Activated CD4-positive, alpha-beta memory T cell treated with anti-CD3 and anti-CD28 coated beads for 36 hours (primary cell): ENCODE results near the gene HELB. TPM values are rescaled to one million over a fixed set of nuclear protein-coding genes. Genes with fewer than 3 reads are reported as not detected.

Source experiments
- CTCF ChIA-PET: fragments of 350-600 bp; sonication (Branson Sonifier 250); formaldehyde crosslinking; loops from one replicate; lab custom pipeline; 2021; ENCODE audit warnings: antibody characterized with exemption, inconsistent platforms; lab: Charles Lee
- POLR2A ChIA-PET: fragments of 350-600 bp; sonication (Branson Sonifier 250); formaldehyde crosslinking; loops from one replicate; lab custom pipeline; 2021; ENCODE audit warnings: antibody characterized with exemption; lab: Charles Lee
- DNase-seq: peaks from one replicate; pipeline ENCODE4 v3.0.0-alpha.2; 2020
- H3K27ac Mint-ChIP-seq: one replicate; pipeline ENCODE4 v1.8.0; 2021; ENCODE audit warnings: mixed read lengths
- H3K27me3 Mint-ChIP-seq: one replicate; pipeline ENCODE4 v1.8.0; 2021; ENCODE audit warnings: mixed read lengths
- H3K36me3 Mint-ChIP-seq: one replicate; pipeline ENCODE4 v1.8.0; 2021; ENCODE audit warnings: mixed read lengths
- H3K4me1 Mint-ChIP-seq: one replicate; pipeline ENCODE4 v1.8.0; 2021; ENCODE audit warnings: low read depth, mixed read lengths
- H3K4me3 Mint-ChIP-seq: one replicate; pipeline ENCODE4 v1.8.0; 2021; ENCODE audit warnings: mild to moderate bottlenecking, mixed read lengths
- H3K9me3 Mint-ChIP-seq: one replicate; pipeline ENCODE4 v1.8.0; 2021; ENCODE audit warnings: mixed read lengths
- intact Hi-C: fragments of 100-400 bp; cut with micrococcal nuclease; formaldehyde crosslinking; loops from one replicate; pipeline ENCODE4 v1.15.1; 2023
- total RNA-seq, 2 experiments: library from RNA; stranded (reverse); gene quantifications; one replicate each; pipeline ENCODE4 v1.2.3, GENCODE V29; 2021

Gene HELB
- total RNA-seq, 2 experiments from 2014 or later, result 20.8 to 21.8 TPM

DNA sequence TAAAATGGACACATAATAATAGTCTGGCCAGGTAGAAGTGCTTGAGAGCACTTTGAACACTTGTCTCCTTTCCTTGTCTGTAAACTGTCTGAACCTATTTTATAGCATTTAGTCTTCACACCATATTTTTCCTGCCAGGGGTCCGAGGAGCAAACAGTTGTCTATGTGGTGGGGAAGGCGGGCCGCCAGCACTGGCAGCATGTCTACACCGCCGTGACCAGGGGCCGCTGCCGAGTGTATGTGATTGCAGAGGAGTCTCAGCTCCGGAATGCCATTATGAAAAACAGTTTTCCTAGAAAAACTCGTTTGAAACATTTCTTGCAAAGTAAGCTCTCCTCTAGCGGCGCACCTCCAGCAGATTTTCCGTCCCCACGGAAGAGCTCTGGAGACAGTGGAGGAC is 28.7 kb downstream of the HELB start:
- ChIA-PET CTCF (interaction anchor here (0.5 kb wide), 1 partner anchor 235 kb away, joined by 3 read pairs; no protein-coding TSS in a partner anchor), POLR2A (interaction anchor here (1.1 kb wide), 1 partner anchor 26 kb away, joined by 3 read pairs; no protein-coding TSS in a partner anchor)
- intact Hi-C loops, result no loop called here
- Mint-ChIP-seq H3K4me1 (peaks cover 27% of the 10 kb centered on the region), H3K36me3 (peaks cover 42% of the 10 kb centered on the region), H3K27me3 (no peaks in the 10 kb centered on the region), H3K9me3 (no peaks in the 10 kb centered on the region), H3K4me3 (no peak overlapping the region), H3K27ac (no peak overlapping the region)
- no peak for DNase-seq

DNA sequence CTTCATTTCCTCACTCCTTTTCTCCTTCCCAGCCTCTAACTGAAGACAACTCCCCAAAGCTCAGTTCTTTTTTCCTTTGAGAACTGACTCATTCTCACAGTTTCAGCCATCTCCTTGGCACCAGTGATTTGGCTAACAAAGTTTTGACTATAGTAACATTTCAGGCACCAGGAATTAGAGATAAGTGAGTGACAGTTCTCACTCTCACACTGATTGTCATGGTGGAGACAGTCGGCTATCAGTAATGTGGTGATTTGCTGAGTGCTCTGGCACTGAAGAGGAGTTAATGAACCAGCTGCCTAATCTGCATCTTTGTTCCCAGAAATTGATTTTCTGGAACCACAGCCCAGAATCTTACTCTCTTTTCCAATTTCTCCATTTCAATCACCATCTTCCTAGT is 29.5 kb downstream of the HELB start:
- Mint-ChIP-seq H3K4me3 (no peak overlapping the region), H3K27me3 (no peaks in the 10 kb centered on the region), H3K9me3 (no peaks in the 10 kb centered on the region), H3K27ac (peak overlapping the region; percentile 3), H3K36me3 (peaks cover 39% of the 10 kb centered on the region), H3K4me1 (peaks cover 27% of the 10 kb centered on the region)
- ChIA-PET CTCF (no interaction called here), POLR2A (interaction anchor here (1.1 kb wide), 1 partner anchor 27 kb away, joined by 3 read pairs; no protein-coding TSS in a partner anchor)
- intact Hi-C loops, result no loop called here
- DNase-seq, result no peak

- H3K4me3 Mint-ChIP-seq, result no peak overlapping the region
- ChIA-PET CTCF (no interaction called here), POLR2A (no interaction called here)
- no peak overlapping the region for H3K27ac Mint-ChIP-seq
- H3K36me3 Mint-ChIP-seq, result peaks cover 42% of the 10 kb centered on the region
- H3K27me3 Mint-ChIP-seq, result no peaks in the 10 kb centered on the region
- intact Hi-C loops, result no loop called here
- no peak for DNase-seq
- H3K9me3 Mint-ChIP-seq, result peaks cover 12% of the 10 kb centered on the region
- peaks cover 20% of the 10 kb centered on the region for H3K4me1 Mint-ChIP-seq
Observed at GRCh38 chr12:66335746-66336145, 33.5 kb downstream of the HELB start.

DNA sequence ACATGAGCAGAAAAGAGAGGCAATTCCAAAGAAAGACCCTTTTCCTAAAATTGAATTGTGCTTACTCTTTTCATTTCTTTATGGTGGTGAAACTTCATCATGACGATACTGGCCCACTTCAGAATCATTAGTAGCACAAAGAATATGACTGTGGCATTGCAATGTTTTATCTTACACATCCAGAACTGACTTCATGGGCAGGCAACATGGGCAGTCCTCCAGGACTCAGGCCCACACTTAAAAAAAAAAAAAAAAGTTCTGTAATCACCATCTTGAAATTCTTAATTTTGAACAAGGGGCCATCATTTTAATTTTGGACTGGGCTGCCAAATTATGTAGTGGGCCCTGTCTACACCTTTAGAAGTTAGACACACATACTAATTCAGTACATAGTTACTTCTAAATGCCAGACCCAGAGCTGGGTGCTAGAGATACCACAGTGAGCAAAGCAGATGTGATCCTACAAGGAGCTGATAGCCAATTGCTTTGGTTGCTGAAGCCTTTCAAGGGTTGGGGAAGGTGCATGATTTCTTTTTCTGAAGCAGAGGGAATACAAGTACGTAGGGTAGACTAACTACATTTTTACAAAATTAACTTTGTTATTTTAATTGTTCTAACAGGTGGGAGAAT is 35.2 kb downstream of the HELB start:
- no peak overlapping the region for H3K4me3 Mint-ChIP-seq
- peaks cover 41% of the 10 kb centered on the region for H3K36me3 Mint-ChIP-seq
- no peak overlapping the region for H3K27ac Mint-ChIP-seq

GRCh38 chr12:66340131-66340530 is 37.8 kb downstream of the HELB start:
- POLR2A ChIA-PET, result no interaction called here
- intact Hi-C loops, result loop anchor here (10.0 kb wide), 1 partner anchor 55 kb away; no protein-coding TSS in a partner anchor
- Mint-ChIP-seq H3K27me3 (no peaks in the 10 kb centered on the region), H3K36me3 (peaks cover 53% of the 10 kb centered on the region), H3K4me1 (peaks cover 17% of the 10 kb centered on the region), H3K4me3 (no peak overlapping the region), H3K27ac (no peak overlapping the region), H3K9me3 (peaks cover 25% of the 10 kb centered on the region)
- no peak for DNase-seq
- CTCF ChIA-PET, result no interaction called here

More for the DNA sequence above, 35.2 kb downstream of the HELB start:
- ChIA-PET CTCF (no interaction called here), POLR2A (no interaction called here)
- intact Hi-C loops, result no loop called here
- peaks cover 4% of the 10 kb centered on the region for H3K4me1 Mint-ChIP-seq
- H3K9me3 Mint-ChIP-seq, result peaks cover 25% of the 10 kb centered on the region
- no peak for DNase-seq
- no peaks in the 10 kb centered on the region for H3K27me3 Mint-ChIP-seq

DNA sequence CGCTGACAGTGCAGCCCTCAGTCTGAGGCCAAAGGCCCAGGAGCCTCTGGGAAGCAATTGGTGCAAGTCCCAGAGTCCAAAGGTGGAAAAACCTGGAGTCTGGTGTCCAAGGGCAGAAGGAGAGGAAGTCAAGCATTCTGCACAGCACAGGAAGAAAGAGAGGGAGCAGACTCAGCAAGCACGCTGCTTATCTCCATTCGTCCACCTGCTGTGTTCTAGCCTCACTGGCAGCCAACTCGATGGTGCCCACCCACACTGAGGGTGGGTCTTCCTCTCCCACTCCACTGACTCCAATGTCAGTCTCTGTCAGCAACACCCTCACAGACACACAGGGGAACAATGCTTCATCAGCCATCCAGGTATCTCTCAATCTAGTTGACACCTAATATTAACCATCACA is 38.8 kb downstream of the HELB start:
- no peak for DNase-seq
- intact Hi-C loops, result loop anchor here (10.0 kb wide), 1 partner anchor 56 kb away; no protein-coding TSS in a partner anchor
- no peak overlapping the region for H3K27ac Mint-ChIP-seq
- peaks cover 56% of the 10 kb centered on the region for H3K36me3 Mint-ChIP-seq
- ChIA-PET POLR2A (no interaction called here), CTCF (no interaction called here)
- no peak overlapping the region for H3K4me3 Mint-ChIP-seq
- H3K27me3 Mint-ChIP-seq, result no peaks in the 10 kb centered on the region
- H3K4me1 Mint-ChIP-seq, result peaks cover 26% of the 10 kb centered on the region
- H3K9me3 Mint-ChIP-seq, result peaks cover 25% of the 10 kb centered on the region

DNA sequence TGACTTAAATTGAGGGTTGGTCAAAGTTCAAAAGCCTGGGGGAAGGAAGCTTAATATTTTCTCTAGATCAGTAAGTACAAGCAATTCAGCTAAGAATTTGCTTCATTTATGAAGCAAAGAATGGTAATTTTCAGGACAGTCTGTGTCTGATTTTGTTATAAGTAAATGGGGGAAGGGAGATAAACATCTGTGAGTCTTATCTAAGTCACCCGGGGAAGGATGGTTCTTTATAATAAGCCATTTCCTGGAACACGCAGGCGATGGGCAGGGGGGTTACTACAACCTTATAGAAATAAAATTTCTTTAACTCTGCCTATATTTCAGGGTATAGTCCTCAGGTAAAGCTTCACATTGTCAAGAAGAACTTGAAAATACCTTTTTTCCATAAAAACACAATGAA is 42.9 kb downstream of the HELB start:
- ChIA-PET CTCF (interaction anchor here (0.5 to 1.4 kb wide), 4 partner anchors 66 to 159 kb away, joined by 3 to 4 read pairs (median 3); no protein-coding TSS in a partner anchor), POLR2A (interaction anchor here (1.2 kb wide), 1 partner anchor 11 kb away, joined by 3 read pairs; no protein-coding TSS in a partner anchor)
- DNase-seq, result no peak
- peak overlapping the region; percentile 36 for H3K27ac Mint-ChIP-seq
- H3K4me3 Mint-ChIP-seq, result no peak overlapping the region
- intact Hi-C loops, result loop anchor here (10.0 kb wide), 1 partner anchor 60 kb away; no protein-coding TSS in a partner anchor
- peaks cover 65% of the 10 kb centered on the region for H3K36me3 Mint-ChIP-seq
- peaks cover 18% of the 10 kb centered on the region for H3K9me3 Mint-ChIP-seq
- no peaks in the 10 kb centered on the region for H3K27me3 Mint-ChIP-seq
- H3K4me1 Mint-ChIP-seq, result peaks cover 32% of the 10 kb centered on the region

GRCh38 chr12:66345956-66346355 is 43.7 kb downstream of the HELB start:
- intact Hi-C loops, result loop anchor here (10.0 kb wide), 1 partner anchor 61 kb away; no protein-coding TSS in a partner anchor
- Mint-ChIP-seq H3K9me3 (peaks cover 11% of the 10 kb centered on the region), H3K4me3 (no peak overlapping the region), H3K36me3 (peaks cover 58% of the 10 kb centered on the region), H3K27ac (no peak overlapping the region), H3K4me1 (peaks cover 32% of the 10 kb centered on the region), H3K27me3 (no peaks in the 10 kb centered on the region)
- ChIA-PET POLR2A (interaction anchor here (1.2 kb wide), 1 partner anchor 12 kb away, joined by 3 read pairs; no protein-coding TSS in a partner anchor), CTCF (interaction anchor here (0.5 to 1.4 kb wide), 3 partner anchors 66 to 158 kb away, joined by 3 to 4 read pairs (median 3); no protein-coding TSS in a partner anchor)
- no peak for DNase-seq

- Mint-ChIP-seq H3K36me3 (peaks cover 33% of the 10 kb centered on the region), H3K4me3 (no peak overlapping the region), H3K9me3 (no peaks in the 10 kb centered on the region), H3K4me1 (peaks cover 5% of the 10 kb centered on the region), H3K27ac (no peak overlapping the region), H3K27me3 (no peaks in the 10 kb centered on the region)
- intact Hi-C loops, result no loop called here
- ChIA-PET CTCF (no interaction called here), POLR2A (no interaction called here)
- DNase-seq, result no peak
Observed at GRCh38 chr12:66351301-66351700, 49.0 kb downstream of the HELB start.

- no peaks in the 10 kb centered on the region for H3K4me1 Mint-ChIP-seq
- H3K36me3 Mint-ChIP-seq, result peaks cover 26% of the 10 kb centered on the region
- H3K9me3 Mint-ChIP-seq, result no peaks in the 10 kb centered on the region
- no peak for DNase-seq
- no peaks in the 10 kb centered on the region for H3K27me3 Mint-ChIP-seq
- intact Hi-C loops, result no loop called here
- no peak overlapping the region for H3K27ac Mint-ChIP-seq
- CTCF ChIA-PET, result interaction anchor here (1.3 kb wide), 1 partner anchor 357 kb away, joined by 3 read pairs; no protein-coding TSS in a partner anchor
- H3K4me3 Mint-ChIP-seq, result no peak overlapping the region
- POLR2A ChIA-PET, result interaction anchor here (1.5 kb wide), 1 partner anchor 9 kb away, joined by 4 read pairs; no protein-coding TSS in a partner anchor
Observed at GRCh38 chr12:66352197-66352596, 49.9 kb downstream of the HELB start.

DNA sequence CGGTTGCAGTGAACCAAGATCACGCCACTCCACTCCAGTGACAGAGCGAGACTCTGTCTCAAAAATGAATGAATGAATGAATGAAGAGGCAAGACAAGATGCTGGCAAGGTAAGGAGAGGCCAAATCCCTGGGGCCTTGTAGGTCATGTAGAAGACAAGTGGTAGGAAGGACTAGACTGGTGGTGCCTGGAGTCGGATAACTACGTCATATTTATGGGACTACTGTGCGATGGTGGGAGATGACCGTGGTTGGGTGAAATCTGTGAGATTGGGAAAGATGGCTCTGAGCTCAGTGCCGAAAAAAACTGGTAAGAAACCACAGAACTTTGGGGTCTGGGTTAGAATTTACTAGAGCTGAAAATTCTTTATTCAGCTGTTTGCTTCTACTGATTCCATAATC is 50.6 kb downstream of the HELB start:
- no peaks in the 10 kb centered on the region for H3K9me3 Mint-ChIP-seq
- no peak for DNase-seq
- no peak overlapping the region for H3K27ac Mint-ChIP-seq
- H3K4me1 Mint-ChIP-seq, result no peaks in the 10 kb centered on the region
- intact Hi-C loops, result no loop called here
- ChIA-PET CTCF (interaction anchor here (1.3 kb wide), 1 partner anchor 356 kb away, joined by 3 read pairs; no protein-coding TSS in a partner anchor), POLR2A (interaction anchor here (1.5 kb wide), 1 partner anchor 8 kb away, joined by 4 read pairs; no protein-coding TSS in a partner anchor)
- H3K36me3 Mint-ChIP-seq, result peaks cover 22% of the 10 kb centered on the region
- no peak overlapping the region for H3K4me3 Mint-ChIP-seq
- H3K27me3 Mint-ChIP-seq, result no peaks in the 10 kb centered on the region

DNA sequence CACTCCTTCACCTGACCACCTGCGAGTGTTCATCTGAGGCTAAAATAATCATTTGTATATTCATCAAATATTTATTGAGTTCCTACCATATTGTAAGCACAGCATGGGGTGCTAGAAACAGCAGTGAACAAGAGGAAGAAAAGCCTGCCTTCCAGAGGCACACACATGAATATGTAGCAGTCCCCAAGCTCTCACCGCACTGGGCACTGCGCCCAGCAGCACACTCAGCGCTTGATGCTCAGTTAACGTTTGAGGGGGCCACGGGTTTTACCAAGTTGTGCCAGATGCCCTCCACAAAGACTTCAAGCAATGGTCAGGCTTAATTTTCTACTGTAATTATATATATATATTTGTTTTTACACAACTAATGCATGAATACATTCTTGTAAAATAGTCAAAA is 52.0 kb downstream of the HELB start:
- no peaks in the 10 kb centered on the region for H3K9me3 Mint-ChIP-seq
- no peaks in the 10 kb centered on the region for H3K27me3 Mint-ChIP-seq
- ChIA-PET CTCF (no interaction called here), POLR2A (no interaction called here)
- no peaks in the 10 kb centered on the region for H3K4me1 Mint-ChIP-seq
- H3K4me3 Mint-ChIP-seq, result no peak overlapping the region
- no peak overlapping the region for H3K27ac Mint-ChIP-seq
- H3K36me3 Mint-ChIP-seq, result peaks cover 14% of the 10 kb centered on the region
- intact Hi-C loops, result no loop called here
- no peak for DNase-seq
